OCI-M2 (cell line): ENCODE data around the gene PRKCZ.

Source experiments
- DNase-seq: peaks from one replicate; lab custom pipeline; 2025; ENCODE audit not compliant: unreplicated experiment; lab: John Stamatoyannopoulos, UW

The PRKCZ gene

DNA sequence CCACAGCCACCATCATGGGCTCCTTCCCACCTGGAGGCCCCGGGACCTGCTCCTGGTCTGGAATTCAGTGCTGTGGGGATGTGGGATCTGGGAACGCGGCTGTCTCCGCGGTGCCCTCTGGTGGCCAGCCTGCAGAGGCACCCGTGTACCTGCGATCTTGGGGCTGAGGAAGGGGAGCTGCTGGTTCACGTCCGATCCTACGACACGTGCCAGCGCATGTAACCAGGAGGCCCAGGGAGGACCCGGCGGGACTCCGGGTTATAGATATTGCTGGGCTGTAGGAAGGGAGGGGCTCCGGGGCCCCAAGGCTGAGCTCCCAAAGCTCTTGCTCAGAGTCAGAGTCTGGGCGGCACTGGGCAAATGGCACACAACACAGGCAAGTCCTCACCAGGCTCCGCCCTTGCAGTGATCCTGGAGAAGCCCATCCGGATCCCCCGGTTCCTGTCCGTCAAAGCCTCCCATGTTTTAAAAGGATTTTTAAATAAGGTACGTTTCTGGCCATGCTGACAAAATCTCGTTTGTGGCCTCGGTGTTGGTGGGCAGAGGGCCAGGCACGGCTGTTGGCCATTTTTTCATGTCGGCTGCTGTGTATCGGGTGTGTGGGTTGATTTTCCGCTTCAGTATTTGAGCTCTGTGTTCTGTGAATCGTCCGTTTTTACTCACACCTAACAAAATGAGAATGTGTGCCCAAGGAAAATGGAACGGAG is 124.3 kb downstream of the PRKCZ start:
- no peak for DNase-seq

- DNase-seq = no peak
Observed at GRCh38 chr1:2175055-2175414, 124.8 kb downstream of the PRKCZ start.

DNA sequence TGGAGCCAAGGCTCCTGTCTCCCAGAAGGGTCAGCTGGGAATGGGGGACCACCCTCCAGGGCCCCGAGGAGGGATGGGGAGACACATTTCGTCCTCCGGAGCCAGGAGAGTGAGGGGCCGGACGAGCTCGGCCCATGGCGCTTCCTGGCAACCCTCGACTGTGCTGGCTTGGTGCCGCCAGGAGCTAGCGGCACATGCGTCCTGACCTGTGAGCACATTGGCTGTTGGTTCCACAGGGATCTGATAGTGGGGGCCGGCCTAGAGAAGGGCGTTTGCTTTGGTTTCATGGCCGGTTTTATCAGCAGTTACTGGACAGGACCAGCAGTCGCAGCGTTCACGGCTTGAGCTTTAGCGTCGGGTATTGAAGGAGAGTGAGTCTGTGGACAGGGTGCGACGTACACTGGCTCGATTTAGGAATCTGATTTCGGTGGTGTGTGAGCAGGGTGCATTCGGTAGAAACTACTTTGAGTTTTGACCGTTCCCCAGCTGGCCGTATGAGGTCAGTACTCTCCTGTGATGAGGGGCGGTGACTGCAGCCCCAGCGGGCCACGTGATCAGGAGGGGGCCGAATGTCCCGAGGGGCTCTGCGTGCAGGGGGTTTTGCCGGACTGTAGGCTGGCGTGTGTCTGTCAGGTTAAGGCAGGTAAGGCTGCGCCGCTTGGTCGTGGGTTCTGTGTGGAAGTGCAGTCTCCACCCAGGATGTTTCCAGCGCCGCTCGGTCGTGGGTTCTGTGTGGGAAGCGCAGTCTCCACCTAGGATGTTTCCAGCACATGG is 125.7 kb downstream of the PRKCZ start:
- DNase-seq = no peak

GRCh38 chr1:2176615-2177014 is 126.4 kb downstream of the PRKCZ start:
- DNase-seq = no peak

GRCh38 chr1:2177541-2177940 is 127.3 kb downstream of the PRKCZ start:
- no peak for DNase-seq

GRCh38 chr1:2177946-2178538 is 127.8 kb downstream of the PRKCZ start:
- DNase-seq = no peak

GRCh38 chr1:2178875-2179274 is 128.7 kb downstream of the PRKCZ start:
- DNase-seq = no peak

GRCh38 chr1:2179283-2180013 is 129.2 kb downstream of the PRKCZ start:
- DNase-seq = no peak

GRCh38 chr1:2180297-2181245 is 130.4 kb downstream of the PRKCZ start:
- no peak for DNase-seq

- DNase-seq = no peak
Observed at GRCh38 chr1:2181271-2181670, 131.1 kb downstream of the PRKCZ start.

DNA sequence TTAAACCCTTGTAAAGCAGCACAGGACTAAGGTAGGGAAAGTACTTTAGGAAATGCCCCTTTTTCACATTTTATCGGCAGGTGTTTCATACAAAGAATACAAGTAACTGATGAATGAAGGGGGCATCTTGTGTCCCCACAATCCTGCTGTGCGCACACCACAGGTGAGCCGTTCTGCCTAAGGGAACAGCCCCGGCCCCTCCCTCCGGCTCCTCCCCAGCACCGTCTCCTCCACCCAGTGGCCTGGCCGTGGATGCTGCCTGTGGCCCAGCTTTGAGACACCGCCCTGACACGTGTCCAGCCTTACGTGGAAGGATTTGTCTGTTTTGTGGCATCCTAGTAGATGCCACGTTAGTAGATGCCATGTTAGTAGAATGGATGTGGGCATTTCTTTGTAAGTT is 131.5 kb downstream of the PRKCZ start:
- DNase-seq = no peak

DNA sequence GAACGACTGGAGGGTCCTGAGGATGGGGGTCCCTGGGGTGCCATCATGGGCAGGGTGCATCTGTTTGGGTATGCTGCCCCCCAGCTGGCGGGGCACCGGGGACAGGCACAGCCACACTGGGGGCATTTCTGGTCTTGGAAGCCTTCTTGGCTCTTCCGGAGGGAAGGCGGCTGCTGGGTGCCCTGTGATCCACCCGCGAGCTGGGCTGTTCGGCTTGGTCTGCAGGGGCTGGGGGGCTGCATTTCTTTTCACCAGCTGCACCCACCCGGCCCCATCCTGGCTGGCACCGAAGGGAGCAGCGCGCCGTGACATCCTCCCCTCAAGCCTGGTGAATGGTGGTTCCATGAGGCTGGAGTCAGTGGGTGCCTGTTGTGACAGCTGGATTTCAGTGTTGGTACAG is 132.2 kb downstream of the PRKCZ start:
- DNase-seq = no peak

GRCh38 chr1:2183937-2184334 is 133.7 kb downstream of the PRKCZ start:
- DNase-seq = no peak

DNA sequence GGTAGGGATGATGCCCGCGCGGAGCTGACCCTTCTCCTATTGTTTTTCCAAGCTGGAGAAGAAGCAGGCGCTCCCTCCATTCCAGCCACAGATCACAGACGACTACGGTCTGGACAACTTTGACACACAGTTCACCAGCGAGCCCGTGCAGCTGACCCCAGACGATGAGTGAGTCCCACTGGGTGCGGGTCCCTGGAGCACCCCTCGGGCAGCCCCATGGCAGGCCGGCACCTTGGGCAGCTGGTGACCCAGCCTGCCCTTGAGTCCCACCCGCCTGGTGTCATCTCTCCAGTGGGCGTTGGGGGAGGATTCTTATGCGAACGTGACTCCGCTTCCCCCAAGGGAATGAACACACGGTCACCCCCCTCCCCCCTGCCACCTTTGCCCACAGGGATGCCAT is 134.3 kb downstream of the PRKCZ start:
- DNase-seq = no peak

DNA sequence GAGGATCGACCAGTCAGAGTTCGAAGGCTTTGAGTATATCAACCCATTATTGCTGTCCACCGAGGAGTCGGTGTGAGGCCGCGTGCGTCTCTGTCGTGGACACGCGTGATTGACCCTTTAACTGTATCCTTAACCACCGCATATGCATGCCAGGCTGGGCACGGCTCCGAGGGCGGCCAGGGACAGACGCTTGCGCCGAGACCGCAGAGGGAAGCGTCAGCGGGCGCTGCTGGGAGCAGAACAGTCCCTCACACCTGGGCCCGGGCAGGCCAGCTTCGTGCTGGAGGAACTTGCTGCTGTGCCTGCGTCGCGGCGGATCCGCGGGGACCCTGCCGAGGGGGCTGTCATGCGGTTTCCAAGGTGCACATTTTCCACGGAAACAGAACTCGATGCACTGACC is 134.7 kb downstream of the PRKCZ start:
- DNase-seq = no peak

DNA sequence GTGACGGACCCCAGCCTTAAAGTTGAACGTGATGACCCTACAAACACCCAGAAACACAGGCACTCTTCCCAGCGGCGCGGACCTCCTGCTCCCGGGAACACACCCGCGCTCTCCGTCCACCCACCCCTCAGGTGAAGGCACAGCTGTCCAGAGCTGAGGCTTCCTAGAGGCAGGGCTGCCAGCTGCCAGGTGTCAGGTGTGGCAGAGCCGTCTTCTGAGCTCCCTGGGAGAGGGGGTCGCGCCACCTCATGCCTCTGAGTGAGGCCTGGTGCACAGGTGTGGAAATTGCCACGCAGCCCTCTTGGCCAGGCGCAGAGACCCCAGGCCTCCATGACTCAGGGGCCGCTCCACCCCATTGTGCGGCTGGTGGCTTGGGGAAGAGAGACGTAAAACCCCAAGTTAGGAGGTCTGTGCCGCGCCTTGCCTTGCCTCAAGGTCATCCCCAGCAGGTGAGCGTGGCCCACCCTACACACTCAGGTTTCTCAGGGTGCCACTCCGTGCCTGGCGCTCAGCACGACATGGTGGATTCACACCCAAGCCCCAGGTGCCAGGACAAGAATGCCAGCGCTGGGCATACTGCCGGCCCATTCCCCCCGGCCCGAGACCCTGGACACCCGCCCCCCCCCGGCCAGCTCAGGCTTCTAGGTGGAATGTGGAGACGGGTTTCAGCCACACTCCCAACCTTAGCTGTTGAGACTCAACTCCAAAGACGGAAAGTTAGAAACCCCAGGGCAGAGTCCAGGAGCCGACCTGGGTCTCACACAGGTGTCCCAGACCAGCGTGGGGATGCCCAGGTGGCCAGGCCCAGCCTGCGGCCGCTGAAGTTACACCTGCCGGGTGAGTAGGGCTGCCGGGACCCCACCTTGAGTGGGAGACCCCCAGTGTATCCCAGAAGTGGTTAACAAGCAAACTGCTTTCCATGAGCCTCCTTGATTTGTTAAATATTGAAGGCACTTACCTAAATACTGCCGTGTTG is 136.0 kb downstream of the PRKCZ start:
- DNase-seq = no peak

- no peak for DNase-seq
Observed at GRCh38 chr1:2186901-2187300, 136.7 kb downstream of the PRKCZ start.

DNA sequence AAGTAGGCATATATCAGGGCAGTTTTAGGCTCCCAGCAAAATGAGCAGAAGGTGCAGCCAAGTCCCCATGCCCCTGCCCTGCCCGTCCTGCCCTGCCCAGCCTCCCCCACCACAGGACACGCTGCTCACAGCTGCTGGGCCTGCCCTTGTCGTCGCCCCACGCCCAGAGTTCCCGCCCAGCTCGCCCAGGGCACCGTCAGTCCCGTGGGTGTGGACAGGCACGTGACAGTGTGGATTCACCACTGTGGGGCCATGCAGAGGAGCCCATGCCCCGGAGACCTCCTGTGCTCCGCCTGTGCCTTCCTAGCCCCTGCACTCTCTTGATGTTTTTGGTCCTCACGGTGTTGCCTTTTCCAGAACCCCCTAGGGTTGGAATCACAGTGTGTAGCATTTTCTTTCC is 137.4 kb downstream of the PRKCZ start:
- DNase-seq = no peak

- no peak for DNase-seq
Observed at GRCh38 chr1:2188336-2188735, 138.1 kb downstream of the PRKCZ start.
